Fibroblast of lung (primary cell): Measurements from ENCODE around the gene ERI3.

ENCODE experiments used
- EZH2 ChIP-seq: IDR thresholded peaks from 2 replicates; pipeline ENCODE4 v1.5.1; 2012; ENCODE audit warnings: low read length, control low read depth, mild to moderate bottlenecking; ENCODE audit errors: missing control alignments
- TF ChIP-seq, protein P1 (sequence below), 2 donors: IDR thresholded peaks in 1 of 2; conservative IDR thresholded peaks in 1 of 2; 1 replicate in 1 of 2; 2 replicates in 1 of 2; pipeline ENCODE4 v1.5.1; 2011 to 2012; ENCODE audit warnings: low read length in 2 of 2, control low read depth in 1 of 2, inconsistent platforms in 1 of 2, low read depth in 1 of 2, mild to moderate bottlenecking in 1 of 2

DNA sequence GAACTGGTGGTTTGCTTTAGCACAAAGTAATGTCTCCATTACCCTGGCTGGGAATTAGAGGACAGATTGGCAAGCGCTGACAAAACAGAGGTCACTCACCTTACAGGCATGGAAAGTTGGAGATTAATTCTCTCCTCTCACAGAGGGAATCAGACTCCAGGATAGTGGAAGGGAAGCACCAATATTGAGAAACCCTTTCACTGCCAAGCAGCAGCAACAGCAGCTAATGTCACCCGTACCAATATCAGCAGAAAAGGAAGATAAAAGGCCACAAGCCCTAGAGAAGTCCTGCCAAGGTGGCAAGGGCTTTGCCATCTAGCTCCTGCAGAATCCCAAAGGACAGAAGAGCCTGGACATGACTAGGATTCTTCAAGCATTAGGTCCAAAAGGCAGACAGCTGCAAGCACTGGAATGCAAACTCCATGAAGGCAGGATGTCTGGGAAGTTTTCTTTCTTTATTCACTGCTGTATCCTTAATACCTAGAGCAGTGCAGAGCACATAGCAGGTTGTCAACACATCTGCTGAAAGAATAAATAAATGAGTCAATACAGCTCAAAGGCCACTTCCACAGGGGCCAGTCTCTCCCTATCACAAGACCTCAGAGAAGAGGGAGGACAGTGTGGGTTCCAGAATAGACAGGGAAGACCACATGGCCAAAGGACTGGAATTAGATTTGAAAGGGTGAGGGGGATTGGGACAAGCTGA is 57.2 kb downstream of the ERI3 start:
- TF ChIP-seq, protein P1, sequence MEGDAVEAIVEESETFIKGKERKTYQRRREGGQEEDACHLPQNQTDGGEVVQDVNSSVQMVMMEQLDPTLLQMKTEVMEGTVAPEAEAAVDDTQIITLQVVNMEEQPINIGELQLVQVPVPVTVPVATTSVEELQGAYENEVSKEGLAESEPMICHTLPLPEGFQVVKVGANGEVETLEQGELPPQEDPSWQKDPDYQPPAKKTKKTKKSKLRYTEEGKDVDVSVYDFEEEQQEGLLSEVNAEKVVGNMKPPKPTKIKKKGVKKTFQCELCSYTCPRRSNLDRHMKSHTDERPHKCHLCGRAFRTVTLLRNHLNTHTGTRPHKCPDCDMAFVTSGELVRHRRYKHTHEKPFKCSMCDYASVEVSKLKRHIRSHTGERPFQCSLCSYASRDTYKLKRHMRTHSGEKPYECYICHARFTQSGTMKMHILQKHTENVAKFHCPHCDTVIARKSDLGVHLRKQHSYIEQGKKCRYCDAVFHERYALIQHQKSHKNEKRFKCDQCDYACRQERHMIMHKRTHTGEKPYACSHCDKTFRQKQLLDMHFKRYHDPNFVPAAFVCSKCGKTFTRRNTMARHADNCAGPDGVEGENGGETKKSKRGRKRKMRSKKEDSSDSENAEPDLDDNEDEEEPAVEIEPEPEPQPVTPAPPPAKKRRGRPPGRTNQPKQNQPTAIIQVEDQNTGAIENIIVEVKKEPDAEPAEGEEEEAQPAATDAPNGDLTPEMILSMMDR (conservative IDR thresholded peaks at IDR 0.05 in 1 of 2, IDR thresholded peaks at IDR 0.05 in 1 of 2; ENCODE audit: low read depth in 1 of 2, low read length in 2 of 2) = no peak
- no peak for TF ChIP-seq EZH2
